GM12878 (cell line): Measurements from ENCODE around the gene FGB. TPM values are rescaled to one million over a fixed set of nuclear protein-coding genes. Genes with fewer than 3 reads are reported as not detected.

Experiments
- ATAC-seq: fragments of 200-7000 bp; cut with Tn5 transposase; 3 replicates; pipeline ENCODE4 v1.9.1; 2020; ENCODE audit warnings: mild to moderate bottlenecking, moderate library complexity
- BruUV-seq: library from RNA; stranded (reverse); fragments of 400-500 nt; replicated peaks from 2 replicates; lab custom pipeline; 2021; lab: Mats Ljungman, UMichigan
- CTCF ChIA-PET: fragments of 300-600 bp; sonication (Branson Sonifier 250); formaldehyde crosslinking; extraction: SDS; loops from one replicate; lab custom pipeline; 2021; ENCODE audit warnings: inconsistent platforms; lab: Yijun Ruan, JAX
- POLR2A ChIA-PET: fragments of 350-600 bp; formaldehyde crosslinking; extraction: SDS; loops from one replicate; lab custom pipeline; 2021; ENCODE audit warnings: inconsistent platforms; lab: Charles Lee
- RAD21 ChIA-PET: fragments of 300-600 bp; sonication (Branson Sonifier 250); formaldehyde crosslinking; loops from one replicate; lab custom pipeline; 2023; ENCODE audit warnings: antibody characterized with exemption; ENCODE audit not compliant: unreplicated experiment; lab: Charles Lee
- SMC1A ChIA-PET: fragments of 300-600 bp; sonication (Branson Sonifier 250); formaldehyde crosslinking; loops from one replicate; lab custom pipeline; 2023; ENCODE audit not compliant: unreplicated experiment, uncharacterized antibody; lab: Charles Lee
- DNase-seq: peaks from one replicate; pipeline ENCODE4 v3.0.0-alpha.2; 2011; ENCODE audit warnings: low read depth, low spot score
- FAIRE-seq: peaks from 3 replicates; lab custom pipeline; 2011; peaks lifted over from hg19 to GRCh38; lab: Jason Lieb, UNC
- H2AFZ ChIP-seq: 2 replicates; pipeline ENCODE4 v1.6.0; 2011; ENCODE audit warnings: low read depth, low read length, control low read depth; ENCODE audit not compliant: control insufficient read depth
- H3K27ac ChIP-seq: 2 replicates; pipeline ENCODE4 v1.5.1; 2011; ENCODE audit warnings: control low read depth; ENCODE audit not compliant: control insufficient read depth, insufficient read depth
- H3K27me3 ChIP-seq, 2 experiments: replicated peaks in 1 of 2; 2 replicates each; pipeline versions ENCODE4 v1.6.0 to v1.6.1; 2011; ENCODE audit warnings: low read length in 1 of 2; ENCODE audit not compliant: control insufficient read depth in 2 of 2, insufficient read depth in 2 of 2
- H3K36me3 ChIP-seq, 2 experiments: 2 replicates each; pipeline ENCODE4 v1.5.1; 2011; ENCODE audit warnings: low read length in 1 of 2; ENCODE audit not compliant: control insufficient read depth in 2 of 2, insufficient read depth in 2 of 2
- H3K4me1 ChIP-seq: 2 replicates; pipeline ENCODE4 v1.6.1; 2011; ENCODE audit warnings: mild to moderate bottlenecking, low read length, moderate library complexity, mixed read lengths; ENCODE audit not compliant: control insufficient read depth, insufficient read depth
- H3K4me2 ChIP-seq: 2 replicates; pipeline ENCODE4 v1.6.0; 2011; ENCODE audit warnings: control low read depth; ENCODE audit not compliant: control insufficient read depth, insufficient read depth
- H3K4me3 ChIP-seq: fragments of 200-600 bp; sonication (generic); 2 replicates; pipeline ENCODE4 v1.5.1; 2016
- H3K79me2 ChIP-seq: 2 replicates; pipeline ENCODE4 v1.6.0; 2011; ENCODE audit warnings: low read length; ENCODE audit not compliant: control insufficient read depth, insufficient read depth
- H3K9ac ChIP-seq: 2 replicates; pipeline ENCODE4 v1.8.0; 2011; ENCODE audit warnings: low read length, control low read depth, mixed read lengths; ENCODE audit not compliant: control insufficient read depth, insufficient read depth
- H3K9me3 ChIP-seq: replicated peaks from 3 replicates; pipeline ENCODE4 v1.5.1; 2011; ENCODE audit warnings: mild to moderate bottlenecking, low read length; ENCODE audit not compliant: control insufficient read depth, insufficient read depth
- H4K20me1 ChIP-seq: 2 replicates; pipeline ENCODE4 v1.6.0; 2011; ENCODE audit not compliant: control insufficient read depth, insufficient read depth
- ASH2L ChIP-seq: fragments of 300-600, 200-600 bp; sonication (generic); IDR thresholded peaks from 2 replicates; pipeline ENCODE4 v1.6.1; 2017; ENCODE audit warnings: low read depth, mild to moderate bottlenecking, borderline replicate concordance
- ATF3 ChIP-seq: IDR thresholded peaks from 2 replicates; pipeline ENCODE4 v1.6.1; 2011; ENCODE audit warnings: low read depth, mild to moderate bottlenecking, low read length, moderate library complexity, borderline replicate concordance; ENCODE audit errors: extremely low read depth
- BCL3 ChIP-seq: IDR thresholded peaks from 2 replicates; pipeline ENCODE4 v1.6.1; 2011; ENCODE audit warnings: borderline replicate concordance, low read depth, mild to moderate bottlenecking, moderate library complexity, low read length; ENCODE audit not compliant: insufficient read depth, poor library complexity, severe bottlenecking
- CTCF ChIP-seq, 3 experiments: IDR thresholded peaks in 2 of 3; conservative IDR thresholded peaks in 1 of 3; 2 replicates each; pipeline ENCODE4 v1.5.1; 2011; ENCODE audit warnings: low read depth in 3 of 3, low read length in 3 of 3, mild to moderate bottlenecking in 3 of 3, control low read depth in 2 of 3, moderate library complexity in 2 of 3, inconsistent platforms in 1 of 3, mixed read lengths in 1 of 3; ENCODE audit not compliant: control insufficient read depth in 2 of 3, insufficient read depth in 1 of 3; ENCODE audit errors: extremely low read depth in 1 of 3
- KAT2A ChIP-seq: conservative IDR thresholded peaks from 2 replicates; pipeline ENCODE4 v1.6.1; 2011; ENCODE audit warnings: low read depth, low read length; ENCODE audit not compliant: control insufficient read depth
- KLF5 ChIP-seq: fragments of 450-650 bp; IDR thresholded peaks from 2 replicates; pipeline ENCODE4 v1.6.1; 2014; ENCODE audit warnings: mild to moderate bottlenecking; ENCODE audit not compliant: partially characterized antibody
- MXI1 ChIP-seq: fragments of 150-350 bp; IDR thresholded peaks from 2 replicates; pipeline ENCODE4 v1.6.1; 2011; ENCODE audit warnings: low read depth, mild to moderate bottlenecking, inconsistent platforms, low read length, improper control_type of control experiment
- NFYB ChIP-seq: IDR thresholded peaks from 2 replicates; pipeline ENCODE4 v1.6.1; 2011; ENCODE audit warnings: low read depth, mild to moderate bottlenecking, low read length, improper control_type of control experiment, moderate library complexity; ENCODE audit not compliant: insufficient read depth
- NR2F1 ChIP-seq: fragments of 450-650 bp; conservative IDR thresholded peaks from 2 replicates; pipeline ENCODE4 v1.6.1; 2017; ENCODE audit warnings: mild to moderate bottlenecking
- NRF1 ChIP-seq: conservative IDR thresholded peaks from 2 replicates; pipeline ENCODE4 v1.6.1; 2011; ENCODE audit warnings: mild to moderate bottlenecking, low read depth, low read length, improper control_type of control experiment
- POU2F2 ChIP-seq: IDR thresholded peaks from 3 replicates; pipeline ENCODE4 v1.6.1; 2011; ENCODE audit warnings: low read depth, mild to moderate bottlenecking, low read length, borderline replicate concordance
- RAD51 ChIP-seq: fragments of 450-650 bp; IDR thresholded peaks from 2 replicates; pipeline ENCODE4 v1.6.1; 2016; ENCODE audit warnings: moderate library complexity, mild to moderate bottlenecking, inconsistent platforms
- TAF1 ChIP-seq: IDR thresholded peaks from 2 replicates; pipeline ENCODE4 v1.6.1; 2011; ENCODE audit warnings: mild to moderate bottlenecking, low read depth, low read length, borderline replicate concordance
- ZNF622 ChIP-seq: fragments of 450-650 bp; IDR thresholded peaks from 2 replicates; pipeline ENCODE4 v1.6.1; 2017; ENCODE audit warnings: mild to moderate bottlenecking, inconsistent platforms
- WGBS: methylation state at CpG from one replicate; pipeline ENCODE4 v1.1.6; 2016; ENCODE audit warnings: low lambda C conversion rate; ENCODE audit not compliant: insufficient replicate concordance, insufficient coverage; ENCODE audit errors: missing lambda C conversion rate; 5-methylcytosine and 5-hydroxymethylcytosine counted together
- in situ Hi-C: fragments of 300-500 bp; cut with MboI; formaldehyde crosslinking; loops from 9 replicates; pipeline ENCODE4 v1.14.3; 2018; ENCODE audit warnings: mixed read lengths
- intact Hi-C: fragments of 100-400 bp; cut with micrococcal nuclease; formaldehyde crosslinking; loops from one replicate; pipeline ENCODE4 v1.14.2; 2022; ENCODE audit not compliant: unreplicated experiment
- polyA plus RNA-seq, 11 experiments: library from polyadenylated mRNA; depleted of rRNA in 4 of 11; unstranded in 6 of 11; stranded (reverse) in 5 of 11; fragments of >200 nt; fragmentation: Nextera tagmentation in 4 of 11; fragmentation: Illumina TruSeq in 1 of 11; extraction: Ambion mirVana in 4 of 11; extraction: Trizol in 1 of 11; gene quantifications; 1 replicate in 1 of 11; 2 replicates in 10 of 11; pipeline versions ENCODE4 v1.2.1 to v1.2.3, GENCODE V29; 2011 to 2016; ENCODE audit warnings: inconsistent platforms in 2 of 11, missing spikeins in 2 of 11, low read depth in 1 of 11
- total RNA-seq, 4 experiments: library from RNA; depleted of rRNA in 3 of 4; stranded (reverse); fragments of >200 nt in 3 of 4; fragmentation: Illumina TruSeq in 1 of 4; extraction: Trizol in 1 of 4; gene quantifications; 2 replicates each; pipeline versions ENCODE4 v1.2.1 to v1.2.3, GENCODE V29; 2013 to 2021

FGB gene
- total and polyA plus RNA-seq, 10 of the 15 experiments (the other 5 are each of a cell fraction or from before 2014, with no cell fraction given) = 0.04 to 2.7 TPM; not detected in 8

- no peak for TF ChIP-seq CTCF (IDR thresholded peaks at IDR 0.05 in 2 of 3, conservative IDR thresholded peaks at IDR 0.05 in 1 of 3; ENCODE audit: control insufficient read depth in 2 of 3, extremely low read depth in 1 of 3, insufficient read depth in 1 of 3, low read depth in 3 of 3, low read length in 3 of 3)
- no peak for TF ChIP-seq ATF3
- TF ChIP-seq RAD51 = no peak
- TF ChIP-seq ZNF622 = no peak
Observed at GRCh38 chr4:154606728-154607723, 44.2 kb downstream of the FGB start (continued).

- CTCF ChIA-PET = interaction anchor here (1.0 to 19.0 kb wide), 3 partner anchors 10 to 54 kb away, joined by 3 to 796 read pairs (median 24); partner anchors contain the start of genes FGB and PLRG1
- TF ChIP-seq TAF1 (no peak), POU2F2 (no peak), ASH2L (no peak), MXI1 (no peak), NR2F1 (no peak), NFYB (no peak), BCL3 (no peak), KLF5 (no peak), KAT2A (no peak), NRF1 (no peak)
Observed at GRCh38 chr4:154608361-154609252, 45.8 kb downstream of the FGB start.

More at GRCh38 chr4:154608361-154609252, 45.8 kb downstream of the FGB start:
- H3K4me1 ChIP-seq = no peaks in the 10 kb centered on the region
- ChIA-PET POLR2A (no interaction called here), RAD21 (no interaction called here), SMC1A (interaction anchor here (1.4 kb wide), 1 partner anchor 10 kb away, joined by 7 read pairs; no protein-coding TSS in a partner anchor)
- H2AFZ ChIP-seq = no peak overlapping the region
- no peak overlapping the region for H3K27ac ChIP-seq
- no peaks in the 10 kb centered on the region for H3K36me3 ChIP-seq
- no peak overlapping the region for H3K9ac ChIP-seq
- no peaks in the 10 kb centered on the region for H3K27me3 ChIP-seq
- no peak overlapping the region for H3K4me3 ChIP-seq
- no peaks in the 10 kb centered on the region for H3K9me3 ChIP-seq
- intact Hi-C loops = no loop called here
- H4K20me1 ChIP-seq = no peaks in the 10 kb centered on the region
- in situ Hi-C loops = no loop called here
- no peak for DNase-seq
- FAIRE-seq = no peak
- 46% methylated on average over 3 of the region's 3 CpGs for WGBS
- no peak for ATAC-seq
- no TSS peak for BruUV-seq
- no peaks in the 10 kb centered on the region for H3K79me2 ChIP-seq
- no peak overlapping the region for H3K4me2 ChIP-seq
